ENCODE data around the gene TTLL8.

DNA sequence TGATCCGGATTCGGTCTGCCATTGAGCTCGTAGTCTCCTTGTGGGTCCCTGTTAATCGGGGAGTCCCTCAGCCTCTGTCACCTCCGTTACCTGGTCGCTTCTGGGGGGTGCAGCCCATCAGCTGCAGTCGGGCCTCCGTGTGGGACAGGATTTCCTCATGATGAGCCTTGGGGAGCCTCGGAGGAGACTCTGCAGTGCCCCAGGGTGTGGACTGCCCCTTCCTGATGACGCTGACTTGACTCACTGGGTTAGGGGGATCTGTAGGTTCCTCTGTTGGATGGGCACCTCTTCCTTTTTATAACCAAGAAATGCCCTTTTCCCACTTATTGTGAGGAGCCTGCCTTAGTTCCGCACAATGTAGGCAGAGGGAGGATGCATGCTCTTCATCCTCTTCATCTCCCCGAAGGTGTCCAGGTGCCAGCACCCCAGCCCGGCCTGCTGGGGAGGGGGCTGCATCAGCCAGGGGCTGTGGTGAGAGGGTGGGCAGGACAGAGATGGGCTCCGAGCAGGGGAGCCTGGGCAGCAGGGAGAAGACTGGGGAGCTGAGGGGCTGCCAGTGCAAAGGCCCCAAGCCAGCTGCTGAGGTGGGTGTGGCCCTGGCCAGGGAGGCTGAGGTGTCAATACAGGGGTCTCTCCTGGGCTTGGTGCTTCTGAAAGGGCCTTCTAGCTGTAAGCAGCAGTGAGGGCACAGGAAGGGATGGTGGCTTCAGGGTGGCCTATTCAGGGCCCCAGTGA lies 13.5 kb upstream of the TTLL8 start:
- TF ChIP-seq, protein P1, sequence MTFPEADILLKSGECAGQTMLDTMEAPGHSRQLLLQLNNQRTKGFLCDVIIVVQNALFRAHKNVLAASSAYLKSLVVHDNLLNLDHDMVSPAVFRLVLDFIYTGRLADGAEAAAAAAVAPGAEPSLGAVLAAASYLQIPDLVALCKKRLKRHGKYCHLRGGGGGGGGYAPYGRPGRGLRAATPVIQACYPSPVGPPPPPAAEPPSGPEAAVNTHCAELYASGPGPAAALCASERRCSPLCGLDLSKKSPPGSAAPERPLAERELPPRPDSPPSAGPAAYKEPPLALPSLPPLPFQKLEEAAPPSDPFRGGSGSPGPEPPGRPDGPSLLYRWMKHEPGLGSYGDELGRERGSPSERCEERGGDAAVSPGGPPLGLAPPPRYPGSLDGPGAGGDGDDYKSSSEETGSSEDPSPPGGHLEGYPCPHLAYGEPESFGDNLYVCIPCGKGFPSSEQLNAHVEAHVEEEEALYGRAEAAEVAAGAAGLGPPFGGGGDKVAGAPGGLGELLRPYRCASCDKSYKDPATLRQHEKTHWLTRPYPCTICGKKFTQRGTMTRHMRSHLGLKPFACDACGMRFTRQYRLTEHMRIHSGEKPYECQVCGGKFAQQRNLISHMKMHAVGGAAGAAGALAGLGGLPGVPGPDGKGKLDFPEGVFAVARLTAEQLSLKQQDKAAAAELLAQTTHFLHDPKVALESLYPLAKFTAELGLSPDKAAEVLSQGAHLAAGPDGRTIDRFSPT (tag by site-specific recombination; IDR thresholded peaks at IDR 0.05) = no peak
- TF ChIP-seq ZNF202 (tag by site-specific recombination; IDR thresholded peaks at IDR 0.05; ENCODE audit: borderline replicate concordance) (no peak), ZNF114 (tag by site-specific recombination; IDR thresholded peaks at IDR 0.05) (no peak), ZNF112 (tag by site-specific recombination; IDR thresholded peaks at IDR 0.05) (no peak), ZNF670 (tag by site-specific recombination; IDR thresholded peaks at IDR 0.05; ENCODE audit: low read depth) (no peak)
- TF ChIP-seq, protein P2, sequence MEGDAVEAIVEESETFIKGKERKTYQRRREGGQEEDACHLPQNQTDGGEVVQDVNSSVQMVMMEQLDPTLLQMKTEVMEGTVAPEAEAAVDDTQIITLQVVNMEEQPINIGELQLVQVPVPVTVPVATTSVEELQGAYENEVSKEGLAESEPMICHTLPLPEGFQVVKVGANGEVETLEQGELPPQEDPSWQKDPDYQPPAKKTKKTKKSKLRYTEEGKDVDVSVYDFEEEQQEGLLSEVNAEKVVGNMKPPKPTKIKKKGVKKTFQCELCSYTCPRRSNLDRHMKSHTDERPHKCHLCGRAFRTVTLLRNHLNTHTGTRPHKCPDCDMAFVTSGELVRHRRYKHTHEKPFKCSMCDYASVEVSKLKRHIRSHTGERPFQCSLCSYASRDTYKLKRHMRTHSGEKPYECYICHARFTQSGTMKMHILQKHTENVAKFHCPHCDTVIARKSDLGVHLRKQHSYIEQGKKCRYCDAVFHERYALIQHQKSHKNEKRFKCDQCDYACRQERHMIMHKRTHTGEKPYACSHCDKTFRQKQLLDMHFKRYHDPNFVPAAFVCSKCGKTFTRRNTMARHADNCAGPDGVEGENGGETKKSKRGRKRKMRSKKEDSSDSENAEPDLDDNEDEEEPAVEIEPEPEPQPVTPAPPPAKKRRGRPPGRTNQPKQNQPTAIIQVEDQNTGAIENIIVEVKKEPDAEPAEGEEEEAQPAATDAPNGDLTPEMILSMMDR (tag by site-specific recombination; IDR thresholded peaks at IDR 0.05) = no peak

Data from HEK293 (cell line).